Stimulated activated CD4-positive, alpha-beta T cell treated with anti-CD3 and anti-CD28 coated beads, Interleukin-4, amount 100 ng/mL, for 48 hours (primary cell): ENCODE results near the gene HDLBP.

Source experiments
- DNase-seq, 2 donors: peaks; one replicate each; pipeline ENCODE4 v3.0.0-alpha.2; 2020; ENCODE audit warnings: low read depth in 2 of 2

Gene HDLBP, protein sequence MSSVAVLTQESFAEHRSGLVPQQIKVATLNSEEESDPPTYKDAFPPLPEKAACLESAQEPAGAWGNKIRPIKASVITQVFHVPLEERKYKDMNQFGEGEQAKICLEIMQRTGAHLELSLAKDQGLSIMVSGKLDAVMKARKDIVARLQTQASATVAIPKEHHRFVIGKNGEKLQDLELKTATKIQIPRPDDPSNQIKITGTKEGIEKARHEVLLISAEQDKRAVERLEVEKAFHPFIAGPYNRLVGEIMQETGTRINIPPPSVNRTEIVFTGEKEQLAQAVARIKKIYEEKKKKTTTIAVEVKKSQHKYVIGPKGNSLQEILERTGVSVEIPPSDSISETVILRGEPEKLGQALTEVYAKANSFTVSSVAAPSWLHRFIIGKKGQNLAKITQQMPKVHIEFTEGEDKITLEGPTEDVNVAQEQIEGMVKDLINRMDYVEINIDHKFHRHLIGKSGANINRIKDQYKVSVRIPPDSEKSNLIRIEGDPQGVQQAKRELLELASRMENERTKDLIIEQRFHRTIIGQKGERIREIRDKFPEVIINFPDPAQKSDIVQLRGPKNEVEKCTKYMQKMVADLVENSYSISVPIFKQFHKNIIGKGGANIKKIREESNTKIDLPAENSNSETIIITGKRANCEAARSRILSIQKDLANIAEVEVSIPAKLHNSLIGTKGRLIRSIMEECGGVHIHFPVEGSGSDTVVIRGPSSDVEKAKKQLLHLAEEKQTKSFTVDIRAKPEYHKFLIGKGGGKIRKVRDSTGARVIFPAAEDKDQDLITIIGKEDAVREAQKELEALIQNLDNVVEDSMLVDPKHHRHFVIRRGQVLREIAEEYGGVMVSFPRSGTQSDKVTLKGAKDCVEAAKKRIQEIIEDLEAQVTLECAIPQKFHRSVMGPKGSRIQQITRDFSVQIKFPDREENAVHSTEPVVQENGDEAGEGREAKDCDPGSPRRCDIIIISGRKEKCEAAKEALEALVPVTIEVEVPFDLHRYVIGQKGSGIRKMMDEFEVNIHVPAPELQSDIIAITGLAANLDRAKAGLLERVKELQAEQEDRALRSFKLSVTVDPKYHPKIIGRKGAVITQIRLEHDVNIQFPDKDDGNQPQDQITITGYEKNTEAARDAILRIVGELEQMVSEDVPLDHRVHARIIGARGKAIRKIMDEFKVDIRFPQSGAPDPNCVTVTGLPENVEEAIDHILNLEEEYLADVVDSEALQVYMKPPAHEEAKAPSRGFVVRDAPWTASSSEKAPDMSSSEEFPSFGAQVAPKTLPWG (N-terminal part only)

DNA sequence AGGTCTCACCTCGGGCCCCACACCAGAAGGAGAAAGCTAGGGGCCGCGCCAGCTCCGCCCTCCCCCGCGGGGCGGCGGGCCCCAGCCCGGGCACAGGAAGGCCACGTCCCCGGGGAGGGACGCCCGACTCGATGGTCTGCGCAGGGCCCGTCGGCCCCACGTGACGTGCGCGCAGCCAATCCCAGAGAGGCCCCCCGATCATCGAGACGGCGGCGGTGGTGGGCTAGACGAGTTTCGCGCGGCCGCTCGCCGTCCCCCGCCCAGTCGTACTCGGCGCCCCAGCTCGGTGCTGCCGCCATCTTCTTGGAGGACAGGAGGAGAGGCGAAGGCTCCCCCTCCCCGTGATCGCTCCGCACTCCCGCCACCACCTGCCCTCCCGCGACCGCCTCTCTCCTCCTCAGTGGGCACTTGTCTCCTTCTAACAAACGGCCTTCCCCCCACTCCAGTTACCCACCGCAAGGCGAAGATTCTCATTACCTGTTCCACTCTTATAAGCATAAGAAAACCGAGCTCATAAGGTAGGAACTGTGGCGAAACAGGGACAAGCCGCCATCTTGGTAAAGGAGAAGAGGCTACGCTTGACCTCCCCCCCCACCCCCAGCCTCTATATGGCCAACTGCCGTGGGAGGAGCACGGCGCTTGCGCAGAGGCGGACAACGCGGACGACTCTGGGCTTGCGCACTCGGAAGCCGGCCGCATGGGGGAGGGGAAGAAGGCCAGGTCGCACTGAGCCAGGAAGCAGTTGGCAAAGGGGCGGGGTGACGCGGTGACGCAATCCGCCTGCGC is at the start of gene HDLBP:
HDLBP (minus strand) TSS at position 580 of the 786 bp plus-strand sequence. CDS start 48,803 bp downstream, outside the sequence.
- DNase-seq = peak; percentile 100

DNA sequence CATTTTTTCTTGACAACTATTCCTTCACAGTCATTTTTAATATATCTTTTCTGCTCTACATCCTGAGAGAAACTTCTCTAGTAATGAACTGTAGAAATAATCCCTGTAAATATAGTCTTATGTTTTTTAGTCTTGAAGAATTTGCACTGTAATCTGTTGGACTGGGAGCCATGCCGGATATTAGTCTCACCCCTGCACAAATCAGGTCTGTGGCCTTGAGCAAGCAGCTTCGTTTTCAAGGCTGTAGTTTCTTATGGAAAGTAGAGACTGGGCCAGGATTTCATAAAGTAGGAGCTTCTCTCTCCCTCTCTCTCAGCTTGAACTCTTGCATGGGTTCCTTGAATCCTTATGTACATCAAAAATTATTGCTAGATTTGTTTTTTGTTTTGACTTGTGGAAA is 49.3 kb upstream of the HDLBP start:
- DNase-seq = no peak

DNA sequence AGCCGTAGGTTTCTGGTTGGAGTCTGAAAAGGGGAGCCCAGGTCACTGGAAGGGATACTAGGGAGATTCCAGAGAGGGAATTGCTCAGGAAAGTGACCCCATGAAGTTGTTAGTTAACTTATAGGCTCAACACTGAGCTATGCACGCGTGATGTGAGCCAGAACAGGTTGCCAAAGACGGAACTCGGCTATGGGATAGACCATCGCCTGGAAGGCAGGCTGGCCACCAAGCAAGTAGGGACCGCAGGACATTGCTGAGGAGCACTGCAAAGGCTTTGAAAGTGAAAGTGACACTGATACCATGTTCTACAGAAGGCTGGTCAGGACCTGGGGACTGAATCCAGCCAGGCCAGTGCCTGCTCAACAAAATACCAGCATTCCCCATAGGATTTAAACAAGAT is 48.0 kb upstream of the HDLBP start:
- DNase-seq = no peak

DNA sequence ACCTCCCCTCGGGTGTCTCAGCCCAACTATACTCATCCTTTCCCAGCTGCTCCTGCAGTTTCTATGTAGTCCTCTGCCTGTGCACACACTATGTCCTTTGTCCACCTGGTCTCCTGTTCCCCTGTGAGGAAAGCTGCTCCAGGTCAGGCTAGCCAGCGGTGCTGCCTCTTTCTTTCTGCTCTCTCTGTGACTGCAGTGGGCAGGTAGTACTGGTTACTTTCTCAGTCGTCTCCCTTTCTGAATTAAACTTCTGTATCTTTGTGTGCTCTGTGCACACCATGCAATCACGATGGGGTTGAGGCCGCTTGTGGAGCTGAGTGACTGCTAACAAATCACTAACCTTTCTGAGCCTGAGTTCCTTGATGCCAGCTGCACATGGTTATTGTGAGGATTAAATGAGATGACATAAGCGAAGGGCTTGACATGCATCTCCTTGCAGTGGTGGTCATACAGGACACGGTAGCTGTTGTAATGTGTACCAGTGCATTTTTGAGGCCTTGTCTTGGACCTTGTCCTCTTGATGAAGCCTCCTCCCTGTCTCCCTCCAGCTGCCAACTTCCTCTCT is 44.1 kb upstream of the HDLBP start:
- no peak for DNase-seq

DNA sequence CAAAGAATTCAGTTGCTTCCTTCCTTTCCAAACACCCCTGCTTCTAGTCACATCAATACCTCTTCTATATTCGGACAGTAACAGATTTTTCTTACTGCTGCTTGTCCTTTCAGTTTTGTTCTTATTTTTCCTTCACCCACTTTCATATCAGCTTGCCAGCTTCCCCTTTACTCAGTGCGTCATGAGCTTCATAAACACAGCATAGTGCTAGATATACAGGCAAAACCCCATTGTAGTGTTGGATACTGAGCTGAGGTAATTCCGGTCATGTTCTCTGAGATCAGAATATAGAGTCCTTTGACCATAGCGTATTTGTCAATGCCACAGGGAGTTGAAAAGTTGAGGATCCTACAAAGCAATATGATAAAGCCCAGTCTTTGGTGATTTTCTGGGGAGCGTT is 43.0 kb upstream of the HDLBP start:
- DNase-seq = no peak

DNA sequence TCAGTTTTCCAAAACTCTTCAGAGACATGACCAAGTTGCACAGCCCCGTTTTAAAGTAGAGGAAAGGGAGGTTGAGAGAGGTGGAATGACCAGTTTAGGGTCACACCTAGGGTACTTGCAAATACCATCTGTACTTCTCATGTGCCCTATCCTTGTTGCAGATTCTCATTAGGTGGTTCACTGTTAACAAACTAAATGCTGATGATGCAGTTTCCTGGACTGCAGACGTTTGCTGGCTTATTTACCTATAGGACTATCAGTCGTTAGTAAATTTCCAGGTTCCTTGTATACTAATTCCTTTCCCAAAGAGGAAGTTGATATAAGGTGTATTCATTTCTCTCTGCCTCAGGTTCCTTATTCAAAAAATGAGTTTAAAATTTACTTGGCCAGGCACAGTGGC is 42.1 kb upstream of the HDLBP start:
- DNase-seq = no peak

DNA sequence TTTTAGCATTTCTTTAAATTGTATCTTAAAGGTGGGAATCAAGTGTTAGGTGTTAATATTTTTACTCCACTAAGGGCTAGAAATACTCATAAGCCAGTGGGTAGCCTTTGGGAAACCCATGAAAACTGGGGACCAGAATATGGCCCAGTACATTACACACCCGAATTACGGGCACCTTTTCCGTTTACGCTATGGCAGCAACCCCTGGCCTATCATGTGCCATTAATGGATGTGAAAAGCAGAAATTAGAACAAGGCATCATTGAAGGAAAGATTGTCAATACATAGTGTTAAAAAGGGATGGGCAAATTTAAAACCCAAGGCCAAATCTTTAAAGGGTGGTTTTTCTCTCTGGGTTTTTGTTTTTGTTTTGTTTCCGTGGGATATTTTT is 41.4 kb upstream of the HDLBP start:
- DNase-seq = no peak

DNA sequence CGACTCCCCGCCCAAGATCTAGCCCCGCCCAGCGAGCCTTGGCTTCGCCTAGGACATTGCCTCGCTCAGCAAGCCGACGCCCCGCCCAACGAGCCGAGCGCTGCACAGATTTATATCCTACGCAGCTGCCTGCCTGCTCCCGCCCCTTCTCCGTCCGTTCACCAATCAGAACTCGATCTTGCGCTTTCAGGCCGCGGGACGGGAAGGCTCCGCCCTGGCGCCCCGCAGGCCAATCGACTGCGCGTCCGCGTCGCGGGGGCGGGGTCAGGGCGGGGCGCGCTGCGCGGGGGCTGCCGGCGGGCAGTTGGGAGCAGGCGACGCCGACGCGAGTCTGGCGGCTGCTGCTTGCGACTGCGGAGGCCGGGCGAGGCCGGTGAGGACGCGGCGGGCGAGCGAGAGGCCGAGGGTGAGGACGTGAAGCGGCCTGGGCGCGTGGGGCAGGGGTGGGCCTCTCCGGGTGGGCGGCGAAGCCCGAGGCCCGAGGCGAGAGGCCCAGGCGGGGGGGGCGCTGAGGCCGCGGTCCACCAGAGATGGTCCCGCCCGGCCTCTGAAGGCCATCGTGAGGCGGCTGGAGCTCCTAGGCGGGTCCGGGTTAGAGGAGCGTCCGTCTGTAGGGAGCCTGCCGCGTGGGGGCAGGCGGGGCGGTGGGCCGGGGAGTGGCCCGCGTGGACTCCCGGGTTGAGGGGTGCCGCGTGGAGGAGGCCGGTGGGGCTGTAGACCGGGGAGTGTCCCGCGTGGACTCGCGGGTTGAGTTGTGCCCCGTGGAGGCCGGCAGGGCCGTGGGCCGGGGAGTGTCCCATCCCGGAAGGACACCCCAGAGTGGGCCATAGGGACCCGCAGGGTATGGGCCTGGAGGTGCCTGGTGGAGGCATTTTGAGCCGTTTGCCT is 40.8 kb upstream of the HDLBP start, which contains the start of gene FARP2:
FARP2 (plus strand) TSS at position 303 of the 888 bp plus-strand sequence. CDS start 16,823 bp downstream, outside the sequence.
- peak; percentile 95 for DNase-seq

DNA sequence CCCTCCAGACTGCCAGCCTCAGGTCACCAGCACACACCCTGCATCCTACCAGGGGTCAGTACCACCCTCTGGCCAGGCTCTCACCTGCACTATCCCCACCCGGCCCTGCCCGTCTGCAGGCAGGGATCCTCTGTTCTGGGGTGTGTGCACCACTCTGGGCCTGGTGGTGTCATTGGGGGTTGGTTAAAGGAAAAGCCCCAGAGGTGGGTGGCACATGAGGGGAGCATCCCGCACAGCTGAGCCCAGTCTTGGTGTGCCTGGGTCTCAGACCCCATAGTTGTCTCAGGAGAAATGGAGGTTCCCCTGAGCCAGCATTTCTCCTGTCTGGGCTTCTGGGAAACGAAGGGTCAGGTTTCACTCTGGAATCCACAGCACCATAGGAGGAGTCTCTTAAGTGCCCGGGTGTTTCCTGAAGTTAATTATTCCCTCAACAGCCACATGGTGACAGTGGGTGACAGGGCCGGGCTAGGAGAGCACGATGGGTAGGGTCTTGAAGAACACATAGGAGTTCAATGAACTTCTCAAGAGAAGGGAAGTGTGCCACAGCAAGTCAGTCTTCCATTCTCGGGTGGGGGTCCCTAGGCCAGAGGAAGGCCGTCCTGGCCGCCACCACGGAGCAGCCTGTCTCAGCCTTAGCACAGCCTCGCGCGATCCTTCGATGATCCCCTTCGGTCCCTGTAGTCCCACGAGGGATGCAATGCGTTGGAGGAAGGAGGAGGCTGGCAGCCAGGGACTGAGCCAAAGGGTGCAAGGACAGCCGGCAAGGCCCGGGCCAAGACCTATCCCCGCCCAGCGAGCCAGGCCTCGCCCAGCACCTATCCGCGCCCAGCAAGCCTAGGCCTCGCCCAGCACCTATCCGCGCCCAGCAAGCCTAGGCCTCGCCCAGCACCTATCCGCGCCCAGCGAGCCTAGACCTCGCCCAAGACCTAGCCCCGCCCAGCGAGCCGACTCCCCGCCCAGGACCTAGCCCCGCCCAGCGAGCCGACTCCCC is 39.5 kb upstream of the HDLBP start:
- peak; percentile 57 to 74 for DNase-seq

DNA sequence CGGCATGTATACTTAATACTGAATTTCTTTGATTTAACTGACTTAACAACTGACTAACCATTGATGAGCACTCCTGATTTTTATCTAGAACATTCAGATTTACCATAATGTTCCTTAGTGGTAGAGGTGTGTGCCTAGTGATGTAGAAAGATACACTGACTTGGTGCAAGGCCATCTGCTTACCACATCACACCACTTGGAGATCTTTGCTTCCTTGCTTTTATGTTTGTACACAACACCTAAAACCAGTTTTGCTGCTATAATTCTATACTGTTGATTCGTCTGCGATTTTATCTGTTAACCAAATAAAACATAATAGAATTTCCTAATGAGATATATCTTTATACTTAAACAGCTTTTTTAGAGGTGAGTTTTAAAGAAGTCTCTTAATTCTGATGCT is 36.8 kb upstream of the HDLBP start:
- no peak for DNase-seq

DNA sequence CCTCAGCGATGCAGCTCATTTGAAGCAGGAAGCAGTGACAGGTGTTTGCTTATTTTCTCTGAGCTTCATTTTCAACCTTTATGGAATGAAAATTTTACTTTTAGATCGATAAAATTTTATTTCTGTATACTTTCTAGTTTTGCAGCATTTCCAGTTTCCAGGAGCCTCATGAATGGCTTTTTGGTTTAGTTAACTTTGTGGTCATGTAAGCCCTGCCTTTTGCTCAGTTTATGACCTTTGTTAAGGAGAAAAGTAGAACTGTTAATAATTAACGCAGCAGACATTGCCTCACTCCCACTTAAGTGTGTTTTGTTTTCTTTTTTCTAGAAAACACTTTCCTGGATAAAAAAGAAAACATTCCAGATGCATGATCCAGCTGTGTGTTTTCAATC is 36.2 kb upstream of the HDLBP start:
- no peak for DNase-seq

DNA sequence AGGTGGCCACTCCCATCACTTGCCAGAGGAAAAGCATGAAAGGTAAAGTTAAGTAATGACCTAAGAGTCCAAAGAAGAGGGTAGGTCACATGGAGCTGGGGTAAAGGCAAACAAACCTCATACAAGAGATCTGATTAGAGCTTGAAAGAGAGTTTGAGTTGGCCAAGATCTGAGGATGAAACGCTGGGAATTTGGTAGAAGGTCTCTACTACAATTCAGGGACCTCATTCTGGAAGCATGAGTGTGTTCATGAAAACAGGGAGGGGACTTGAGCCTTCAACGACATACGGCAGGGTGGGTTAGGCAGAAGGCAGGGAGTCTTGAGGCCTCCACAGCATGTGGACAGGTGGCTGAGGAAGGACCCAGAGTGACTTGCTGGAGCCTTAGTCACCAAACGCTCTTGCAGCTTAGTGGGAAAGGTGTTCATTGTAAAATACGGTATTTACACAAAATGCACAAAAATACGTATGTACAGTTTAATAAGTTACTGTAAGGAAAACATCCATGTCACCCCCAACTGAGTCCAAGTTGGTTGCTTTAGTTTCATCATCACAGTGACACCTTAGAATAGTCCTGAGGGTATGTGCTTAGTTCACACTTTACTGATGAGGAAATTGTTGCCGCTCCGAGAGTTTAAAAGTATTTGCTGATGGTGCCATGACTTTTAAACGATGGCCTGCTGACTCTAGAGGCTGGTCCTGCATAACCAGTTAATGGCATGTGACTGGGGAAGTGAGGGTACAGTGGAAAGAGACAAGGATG is 35.6 kb upstream of the HDLBP start:
- no peak for DNase-seq

DNA sequence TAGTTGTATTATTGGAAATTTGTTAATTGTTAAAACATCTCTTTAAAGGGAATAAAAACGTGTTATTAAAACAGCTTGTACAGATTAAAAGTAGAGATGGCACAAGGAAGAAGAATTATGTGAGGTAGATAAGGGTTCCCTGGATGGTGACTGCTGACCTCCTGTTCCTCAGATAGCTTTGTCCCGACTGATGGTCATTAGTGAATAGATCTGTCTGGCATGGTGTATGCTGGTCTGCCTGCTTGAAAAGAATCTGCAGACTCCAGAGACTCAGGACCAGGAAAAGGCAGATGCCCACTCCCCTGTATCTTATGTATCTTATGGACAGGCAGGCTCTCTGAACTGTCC is 35.0 kb upstream of the HDLBP start:
- no peak for DNase-seq

DNA sequence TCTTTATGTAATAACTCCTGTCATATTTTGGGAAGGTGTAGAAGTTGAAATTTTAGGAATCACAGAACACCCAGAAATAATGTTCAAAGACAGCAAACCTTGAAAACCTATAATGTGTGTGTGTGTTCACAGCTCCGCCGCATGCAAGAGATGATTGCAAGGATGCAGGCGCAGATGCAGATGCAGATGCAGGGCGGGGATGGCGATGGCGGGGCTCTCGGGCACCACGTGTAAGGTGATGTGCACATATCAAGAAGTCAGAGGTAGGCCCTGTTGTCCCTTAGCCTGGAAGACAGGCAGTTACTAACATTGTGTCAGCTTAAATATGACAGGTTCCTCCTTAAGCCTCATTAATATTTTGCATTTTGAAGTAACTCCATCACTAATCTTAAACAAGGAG is 34.5 kb upstream of the HDLBP start:
- DNase-seq = no peak

DNA sequence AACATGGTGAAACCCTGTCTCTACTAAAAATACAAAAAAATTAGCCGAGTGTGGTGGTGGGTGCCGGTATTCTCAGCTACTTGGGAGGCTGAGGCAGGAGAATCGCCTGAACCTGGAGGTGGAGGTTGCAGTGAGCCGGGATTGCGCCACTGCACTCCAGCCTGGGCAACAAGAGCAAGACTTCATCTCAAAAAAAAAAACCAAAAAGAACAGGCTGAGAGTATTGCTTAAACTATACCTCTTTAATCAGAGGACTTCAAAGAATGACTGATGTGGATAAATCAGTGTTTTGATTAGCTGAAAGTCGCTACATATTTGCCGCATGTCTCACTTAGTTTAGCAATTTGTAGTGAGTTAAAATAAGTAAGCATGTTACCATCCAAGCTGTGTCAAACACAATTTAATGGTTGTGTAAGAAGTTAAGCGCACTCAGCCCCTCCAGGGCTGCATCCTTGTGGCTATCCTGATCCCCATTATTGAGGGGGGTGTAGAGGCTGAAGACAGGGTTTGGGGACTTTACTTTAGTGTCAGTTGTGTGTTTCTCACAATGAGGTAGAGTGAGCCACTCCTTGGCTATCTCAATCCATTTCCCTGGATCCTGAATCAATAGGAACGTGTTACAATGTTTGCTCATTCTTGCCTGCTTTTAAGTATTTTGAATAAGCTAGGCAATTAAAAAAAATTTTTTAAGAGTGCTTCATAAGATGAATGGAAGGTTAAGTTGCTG is 29.6 kb upstream of the HDLBP start:
- DNase-seq = no peak

DNA sequence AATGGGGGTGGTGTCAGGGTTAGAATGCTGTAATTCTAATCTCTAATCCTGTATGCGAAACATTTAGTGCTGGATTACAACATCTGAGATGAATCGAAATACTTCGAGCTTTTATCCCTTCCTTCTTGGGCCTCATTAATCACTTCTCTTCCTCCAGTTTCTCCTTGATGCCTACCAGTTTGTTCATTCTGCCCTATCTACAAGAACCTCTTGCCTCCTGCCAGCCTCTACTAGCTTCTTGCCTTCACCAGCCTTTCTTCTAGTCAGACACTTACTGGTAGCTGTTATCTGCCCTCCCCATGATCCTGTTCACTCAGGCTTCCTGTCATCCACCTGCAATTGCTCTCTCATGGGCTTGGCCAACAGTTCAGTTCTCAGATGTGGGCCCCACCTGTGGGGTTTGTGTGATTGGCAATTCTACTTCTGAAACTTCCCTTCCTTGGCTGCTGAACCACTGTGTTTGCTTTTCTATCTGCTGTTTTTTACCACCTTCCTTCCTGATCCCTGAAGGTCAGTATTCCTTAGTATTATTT is 25.2 kb upstream of the HDLBP start:
- DNase-seq = no peak
